GM21381 (cell line): ENCODE measurements around the gene UCP2.

ENCODE experiments used
- ATAC-seq: cut with Tn5 transposase; IDR thresholded peaks from one replicate; pipeline ENCODE4 v1.9.1; 2021; ENCODE audit warnings: mild to moderate bottlenecking, moderate library complexity; ENCODE audit not compliant: unreplicated experiment

The UCP2 gene

DNA sequence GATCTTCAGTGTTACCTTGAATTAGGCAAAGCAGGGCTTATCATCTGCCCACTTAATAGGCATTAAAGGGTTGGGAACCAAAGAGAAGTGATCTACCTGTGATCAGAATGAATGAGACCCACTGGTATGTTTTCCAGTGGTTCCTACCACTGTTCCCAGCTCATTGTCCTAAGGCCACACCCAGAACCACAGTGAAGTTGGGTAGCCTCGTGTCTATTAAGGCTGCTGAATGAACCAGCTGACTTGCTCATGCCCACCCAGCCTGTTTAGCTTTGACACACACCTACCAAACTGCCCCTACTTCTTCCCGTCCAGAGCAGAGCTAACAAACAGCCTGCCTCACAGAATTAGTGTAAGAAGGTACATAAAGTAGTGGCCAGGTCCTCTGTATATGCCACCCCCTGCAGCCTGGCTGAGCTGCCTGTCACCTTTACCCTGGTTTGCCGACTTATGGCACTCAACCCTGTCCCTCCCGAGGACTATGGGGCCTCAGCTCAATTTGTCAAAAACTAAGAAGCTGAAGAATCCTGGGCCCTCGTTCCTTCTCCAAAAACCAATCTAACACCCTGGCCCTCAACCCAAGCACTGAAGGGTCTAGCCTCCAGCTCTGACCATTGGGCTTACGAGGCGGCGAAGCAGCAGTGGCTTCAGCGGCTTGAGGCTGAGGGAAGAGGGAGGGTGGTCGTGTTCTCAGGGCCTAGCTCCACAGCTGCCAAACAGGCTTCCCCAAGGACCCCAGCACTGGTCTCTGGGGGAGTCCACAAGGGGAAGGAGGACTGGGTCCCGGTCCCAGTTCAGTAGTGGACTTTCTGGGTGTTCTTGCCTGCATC lies 9.8 kb downstream of the UCP2 start:
- no peak for ATAC-seq

GRCh38 chr11:73972187-73972586 lies 10.5 kb downstream of the UCP2 start:
- no peak for ATAC-seq

GRCh38 chr11:73971175-73971719 lies 11.4 kb downstream of the UCP2 start:
- ATAC-seq, result no peak

DNA sequence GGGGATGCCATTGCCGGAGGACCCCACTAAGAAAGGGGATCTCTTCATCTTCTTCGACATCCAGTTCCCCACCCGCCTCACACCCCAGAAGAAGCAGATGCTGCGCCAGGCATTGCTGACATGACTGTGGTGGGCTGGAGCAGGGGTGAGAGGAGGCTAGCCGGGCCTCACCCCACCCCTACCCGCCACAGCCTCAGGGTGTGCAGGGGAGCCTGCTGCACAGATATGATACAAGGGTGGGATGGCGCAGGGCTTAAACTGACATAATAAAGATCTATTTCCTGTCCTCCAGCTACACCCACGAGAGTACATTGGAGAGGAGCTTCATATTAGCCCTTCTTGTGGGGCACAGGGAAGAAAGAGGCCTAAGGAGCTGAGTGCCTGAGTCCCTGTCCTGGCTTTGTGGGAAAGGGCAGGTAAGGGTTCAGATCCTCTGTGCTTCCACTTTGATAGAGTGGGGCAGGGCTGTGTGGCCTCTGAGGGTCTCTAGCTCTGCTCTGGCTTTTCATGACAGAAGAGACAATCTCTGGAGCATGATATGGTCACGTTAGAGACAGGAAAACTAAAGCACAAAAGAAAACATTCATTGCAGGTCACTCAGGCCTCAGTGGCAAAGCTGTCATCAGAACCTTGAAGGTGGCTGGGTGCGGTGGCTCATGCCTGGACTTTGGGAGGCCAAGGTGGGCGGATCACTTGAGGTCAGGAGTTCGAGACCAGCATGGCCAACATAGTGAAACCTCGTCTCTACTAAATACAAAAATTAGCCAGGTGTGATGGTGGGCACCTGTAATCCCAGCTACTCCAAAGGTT lies 12.4 kb downstream of the UCP2 start:
- no peak for ATAC-seq

DNA sequence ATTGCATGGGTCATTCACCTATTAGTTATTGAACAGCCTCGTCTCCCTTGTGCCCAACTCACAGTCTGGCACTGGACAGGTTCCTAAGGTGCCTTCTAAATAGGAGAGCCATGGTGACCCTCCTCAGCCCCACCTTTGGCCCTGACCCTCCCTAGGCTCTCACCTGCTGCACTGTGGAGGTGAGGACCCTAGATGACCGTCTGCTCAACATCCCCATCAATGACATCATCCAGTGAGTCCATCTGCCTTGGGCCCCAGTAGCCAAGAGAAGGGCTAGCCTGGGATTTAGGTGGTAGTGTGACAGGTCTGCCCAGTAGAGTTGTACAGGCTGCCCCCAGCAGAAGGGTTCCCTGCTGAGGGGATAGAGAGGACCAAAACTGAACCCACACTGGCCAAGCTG lies 13.6 kb downstream of the UCP2 start:
- no peak for ATAC-seq

DNA sequence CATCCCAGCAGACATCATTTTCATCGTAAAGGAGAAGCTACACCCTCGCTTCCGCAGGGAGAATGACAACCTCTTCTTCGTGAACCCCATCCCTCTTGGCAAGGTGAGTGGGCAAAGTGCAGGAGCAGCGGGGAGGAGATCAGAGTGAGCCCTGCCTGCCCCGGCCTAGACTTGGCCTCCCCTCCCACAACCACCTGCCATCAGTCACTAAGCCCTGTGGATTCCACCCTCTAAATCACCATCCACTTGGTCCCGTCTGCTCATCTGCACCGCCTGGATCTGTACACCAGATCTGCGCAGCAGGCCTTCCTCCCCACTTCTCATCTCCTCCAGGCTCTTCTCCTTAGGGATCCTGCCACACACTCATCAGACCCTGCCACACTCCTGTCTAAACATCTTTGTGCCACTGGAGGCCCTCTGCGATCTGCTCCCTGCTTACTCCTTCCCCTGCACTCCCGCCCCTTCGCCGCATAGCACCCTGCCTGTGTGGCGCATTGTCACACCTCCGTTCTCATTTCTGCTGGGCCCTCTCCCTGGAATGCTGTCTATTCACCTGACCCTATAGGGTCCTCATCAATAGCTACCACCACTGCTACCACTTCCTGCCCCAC lies 14.2 kb downstream of the UCP2 start:
- ATAC-seq, result no peak

DNA sequence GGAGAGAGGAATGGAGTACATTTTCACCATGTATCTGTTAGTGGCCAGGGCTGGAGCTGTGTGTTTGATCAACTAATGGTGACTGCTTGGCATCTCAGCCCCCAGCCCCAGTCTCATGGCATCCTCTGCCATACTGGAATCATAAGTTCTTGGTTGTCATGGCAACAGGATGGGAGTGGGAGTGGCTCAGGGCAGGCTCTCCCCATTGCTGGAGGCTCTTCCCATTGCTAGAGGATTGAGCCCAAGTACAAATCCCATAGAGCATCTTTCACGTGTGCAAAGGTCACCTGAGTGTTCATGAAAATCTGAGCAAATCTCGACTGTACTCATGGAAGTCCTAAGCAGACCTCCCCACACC lies 16.9 kb downstream of the UCP2 start:
- ATAC-seq, result no peak

DNA sequence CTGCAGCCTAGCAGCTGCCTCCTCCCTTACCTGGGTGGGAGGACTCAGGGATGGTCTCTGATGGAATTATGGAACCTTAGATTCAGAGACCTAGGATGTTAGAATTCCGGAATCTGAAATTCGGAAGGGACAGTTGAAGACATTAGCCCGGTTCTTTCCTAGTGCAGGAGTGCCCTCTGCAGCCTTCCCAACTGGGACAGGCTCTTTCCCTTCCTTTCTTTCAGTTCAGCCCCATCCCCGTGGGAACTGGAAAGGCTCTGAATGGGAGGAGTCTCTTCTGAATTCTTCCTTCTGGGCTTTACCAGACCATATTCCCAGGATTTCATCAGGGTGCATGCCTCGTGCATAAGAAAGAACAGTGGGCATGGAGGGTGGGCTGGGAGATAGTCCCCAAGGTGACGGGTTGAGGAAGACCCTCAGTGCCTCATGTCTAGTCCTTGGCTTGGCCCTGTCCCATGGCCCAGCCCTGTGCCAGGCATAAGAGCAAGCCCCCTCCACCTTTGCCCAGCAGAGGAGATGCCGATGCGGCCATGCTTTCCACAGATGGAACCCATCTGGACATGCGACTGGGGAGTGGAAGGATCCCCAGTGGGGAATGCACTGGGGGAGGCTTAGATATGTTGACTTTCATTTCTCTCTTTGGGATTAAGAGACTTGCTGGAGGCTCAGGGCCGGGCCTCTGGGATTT lies 17.4 kb downstream of the UCP2 start:
- no peak for ATAC-seq

DNA sequence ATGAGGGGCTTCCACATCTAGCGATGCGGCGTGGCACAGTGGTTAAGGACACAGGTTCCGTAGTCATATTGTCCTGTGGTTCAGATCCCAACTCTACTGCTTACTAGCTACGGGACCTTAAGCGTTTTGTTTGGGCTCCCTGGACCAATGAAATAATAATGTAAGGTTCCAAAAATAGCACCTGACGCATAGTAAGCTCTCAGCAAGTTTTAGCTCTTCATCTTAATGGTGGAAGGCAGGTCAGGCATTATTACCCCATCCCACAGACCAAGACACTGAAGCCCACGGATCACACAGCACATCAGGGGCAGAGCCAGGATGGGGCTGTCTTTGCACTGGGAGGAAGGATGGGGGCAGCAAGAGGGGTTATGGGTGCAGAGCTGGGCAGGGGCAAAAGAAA lies 18.8 kb downstream of the UCP2 start:
- no peak for ATAC-seq

DNA sequence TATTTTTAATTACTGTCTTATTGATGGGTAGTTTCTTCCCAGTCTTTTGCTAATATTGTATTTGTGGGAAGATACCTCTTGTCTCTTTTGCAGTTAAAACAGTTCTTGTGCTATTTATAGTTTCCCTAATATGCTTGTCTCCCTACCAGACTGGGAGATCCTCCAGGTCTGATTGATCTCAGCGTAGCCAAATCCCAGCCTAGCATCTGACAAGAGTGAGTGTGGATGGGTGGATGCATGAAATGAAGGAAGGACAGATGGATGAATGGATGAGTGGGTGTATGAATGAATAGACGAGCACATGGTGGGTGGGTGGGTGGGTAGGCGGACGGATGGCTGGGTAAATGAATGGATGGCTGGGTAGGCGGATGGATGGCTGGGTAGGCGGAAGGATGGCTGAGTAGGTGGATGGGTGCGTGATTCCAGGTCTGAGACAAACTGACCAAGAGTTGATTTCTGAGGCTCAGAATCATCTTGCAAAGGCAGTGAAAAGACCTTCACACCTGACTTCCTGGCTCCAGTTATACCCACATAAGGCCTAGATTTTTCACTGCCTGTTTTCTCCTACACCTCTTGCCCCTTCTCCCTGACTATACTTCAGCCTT lies 20.4 kb downstream of the UCP2 start:
- no peak for ATAC-seq

DNA sequence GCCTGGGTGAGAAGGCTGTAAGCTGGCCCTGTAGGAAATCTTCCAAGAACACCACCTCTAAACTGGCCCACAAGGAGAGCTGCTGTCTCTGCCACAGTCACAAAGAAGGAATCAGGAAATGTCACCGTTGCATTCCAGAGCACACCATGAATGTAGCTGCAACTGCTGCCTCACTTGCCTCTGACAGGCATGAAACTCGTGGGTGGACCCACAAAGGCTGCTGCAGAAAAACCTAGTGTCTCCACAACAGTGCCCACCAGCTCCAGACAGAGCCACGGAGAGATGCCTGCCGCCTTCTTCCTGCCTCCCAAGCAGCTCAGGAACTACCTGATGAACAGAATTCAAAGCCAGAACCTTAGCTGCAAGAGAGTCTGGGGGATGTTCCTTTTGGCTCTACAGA lies 21.3 kb downstream of the UCP2 start:
- ATAC-seq, result no peak

- ATAC-seq, result no peak
These were observed 24.0 kb downstream of the UCP2 start for GRCh38 chr11:73958521-73959141.

DNA sequence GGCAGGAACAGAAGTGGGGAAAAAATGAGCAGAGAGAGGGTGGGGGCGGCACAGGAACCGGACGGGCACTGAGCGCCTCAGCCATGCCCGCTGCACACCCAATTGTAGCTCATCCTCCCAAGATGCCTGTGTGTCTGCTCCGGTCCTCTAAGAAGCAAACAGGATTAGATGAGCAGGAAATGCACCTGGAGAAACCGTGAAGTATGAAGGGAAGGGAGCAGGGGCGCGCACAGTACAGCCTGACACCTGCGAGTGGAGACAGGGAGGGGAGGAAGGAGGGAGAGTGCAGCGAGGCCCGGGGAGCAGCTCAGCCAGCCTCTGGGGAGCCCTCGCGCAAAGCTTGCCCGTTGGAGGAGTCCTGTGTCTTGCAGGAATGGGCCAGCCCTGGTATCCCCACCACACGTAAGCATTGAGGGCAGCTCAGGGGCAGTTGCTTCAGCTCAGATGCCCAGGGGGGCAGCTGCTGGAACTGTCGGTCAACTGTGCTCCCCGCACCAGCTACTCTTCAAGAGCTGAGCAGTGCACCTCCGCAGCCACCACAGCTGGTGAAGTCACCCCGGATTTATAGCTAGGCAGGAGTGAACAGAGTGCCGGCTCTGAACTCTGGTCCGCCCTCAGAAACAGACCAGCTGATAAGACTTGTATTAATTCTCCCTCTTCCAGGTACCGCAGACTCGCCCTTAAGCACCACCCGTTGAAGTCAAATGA lies 24.8 kb downstream of the UCP2 start:
- ATAC-seq, result no peak

DNA sequence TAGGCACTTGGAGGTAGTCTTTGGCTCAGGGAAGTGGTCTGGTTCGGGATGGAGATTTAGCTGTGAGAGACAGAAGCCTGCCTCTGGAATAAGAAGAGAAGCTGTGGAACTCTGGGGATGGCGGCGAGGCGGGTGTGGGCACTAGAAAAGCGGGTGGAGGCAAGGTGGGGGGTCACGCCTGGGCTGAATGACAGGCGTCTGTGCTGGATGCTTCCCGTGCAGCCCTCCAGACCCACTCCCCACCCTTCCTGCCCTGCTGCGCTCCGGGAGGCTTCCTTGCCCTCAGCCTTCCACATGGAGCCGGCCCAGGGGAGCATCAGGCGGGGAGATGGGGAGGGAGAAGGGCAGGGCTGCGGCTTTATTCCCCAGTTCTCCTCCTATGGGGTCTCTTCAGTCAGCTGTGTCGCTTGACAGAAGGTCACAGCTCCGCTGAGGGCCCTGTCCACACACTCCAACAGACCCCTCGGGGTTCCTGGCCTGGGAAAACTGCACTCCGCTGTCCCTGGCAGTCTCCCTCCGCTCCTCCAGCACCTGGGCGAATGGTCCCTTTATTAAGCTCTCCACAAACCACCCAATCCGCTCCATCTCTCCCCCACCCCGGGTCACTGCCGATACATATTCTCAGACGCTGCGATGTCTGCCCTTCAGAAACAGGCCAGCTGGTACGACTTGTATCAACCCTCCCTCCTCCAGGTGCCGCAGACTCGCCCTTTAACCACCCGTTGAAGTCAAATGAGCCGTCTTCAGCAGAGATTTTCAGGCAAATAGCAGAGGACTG lies 25.6 kb downstream of the UCP2 start:
- ATAC-seq, result no peak

GRCh38 chr11:73951797-73952196 lies 30.8 kb downstream of the UCP2 start:
- no peak for ATAC-seq

DNA sequence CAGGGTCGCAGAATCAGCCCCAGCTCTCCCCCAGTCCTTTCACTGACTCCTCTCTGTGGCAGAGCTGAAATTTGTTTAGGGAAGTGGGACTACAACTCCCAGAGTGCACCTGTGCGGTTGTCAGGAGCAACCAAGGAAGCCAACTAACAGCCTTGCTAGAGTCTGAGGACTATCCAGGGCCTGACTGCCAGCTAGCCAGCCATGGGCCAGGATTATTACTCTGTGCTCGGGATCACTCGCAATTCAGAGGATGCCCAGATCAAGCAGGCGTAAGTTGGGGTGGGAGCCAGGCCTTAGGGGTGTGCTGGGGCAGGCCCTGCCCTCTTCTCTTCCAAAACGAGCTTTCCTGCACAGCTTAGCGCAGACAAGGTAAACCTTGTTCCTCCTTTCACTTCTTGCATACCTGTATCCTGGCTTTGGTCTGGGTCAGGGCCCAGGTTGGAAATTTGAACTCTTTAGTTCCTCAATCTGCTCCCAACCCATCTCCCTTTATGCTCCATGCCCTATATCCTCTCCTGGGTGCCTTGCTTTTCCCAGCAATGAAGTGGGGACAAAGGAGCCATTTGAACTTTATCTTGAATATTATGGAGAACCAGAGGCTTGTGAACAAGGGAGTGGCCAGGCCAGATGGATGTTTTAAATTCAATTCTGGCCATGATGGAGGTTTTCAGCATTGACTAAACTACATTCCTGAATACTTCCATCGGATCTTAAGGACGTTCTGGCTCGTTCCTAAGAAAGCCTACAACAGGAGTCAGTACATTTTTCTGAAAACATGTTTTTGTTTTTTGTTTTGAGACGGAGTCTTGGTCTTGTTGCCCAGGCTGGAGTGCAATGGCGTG lies 31.6 kb downstream of the UCP2 start, which contains the start of gene DNAJB13:
Gene DNAJB13, plus strand, starts transcription at position 158 of the 842 bp plus-strand sequence. Its CDS starts 44 bp downstream, at position 202.
- peak; percentile 65 for ATAC-seq

GRCh38 chr11:73949912-73950311 lies 32.7 kb downstream of the UCP2 start:
- no peak for ATAC-seq

DNA sequence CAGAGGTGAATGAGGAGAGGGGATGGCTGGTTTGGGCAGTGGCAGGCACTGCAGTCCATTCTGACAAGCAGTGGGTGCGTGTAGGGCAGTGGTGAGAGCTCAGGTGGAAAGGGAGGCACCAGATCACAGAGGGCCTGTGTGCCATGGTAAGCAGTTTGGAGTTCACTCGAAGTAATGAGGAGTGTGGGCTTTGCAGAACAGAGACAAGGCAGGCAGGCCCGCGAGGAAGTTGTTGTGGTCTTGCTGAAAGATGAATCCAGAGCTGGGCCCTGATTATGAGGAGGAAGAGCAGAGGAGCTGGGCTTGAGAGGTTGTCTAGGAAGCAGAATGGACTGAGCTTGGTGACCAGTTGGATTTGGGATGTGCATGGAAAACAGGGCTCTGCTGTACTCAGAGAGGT lies 33.4 kb downstream of the UCP2 start:
- ATAC-seq, result no peak
